ENCODE results near the gene FBXW12. TPM values are rescaled to one million over a fixed set of nuclear protein-coding genes. Genes with fewer than 3 reads are reported as not detected.

The FBXW12 gene
- total RNA-seq, 1 experiment from 2014 or later, result 0.74 TPM

DNA sequence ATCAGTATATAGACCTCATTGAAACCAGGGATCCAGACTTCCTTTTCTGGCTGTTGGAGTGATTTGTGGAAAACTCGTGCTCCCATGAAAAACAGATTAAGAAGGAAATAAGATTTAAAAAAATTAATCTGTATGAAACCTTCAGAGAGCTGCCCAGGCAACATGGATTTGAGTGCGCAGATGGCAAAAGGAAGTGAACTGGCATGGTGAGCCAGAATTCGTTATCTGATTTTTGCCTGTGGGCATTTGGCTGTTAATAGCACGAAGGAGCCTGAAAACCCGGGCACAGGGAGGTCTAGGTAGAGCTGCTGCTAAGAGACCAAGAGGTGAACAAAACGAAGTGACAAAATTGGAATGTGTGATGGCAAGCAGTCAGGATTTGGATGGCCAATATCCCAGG lies 19.5 kb upstream of the FBXW12 start:
- Histone ChIP-seq H3T11ph (ENCODE audit: low read length) (no peak overlapping the region), H2BK20ac (ENCODE audit: low read depth, low read length, poor library complexity, severe bottlenecking) (no peak overlapping the region), H4K91ac (ENCODE audit: insufficient read length, low read depth, low read length) (no peak overlapping the region), H3K23me2 (ENCODE audit: insufficient read length, low read depth, low read length, poor library complexity, severe bottlenecking) (no peaks in the 10 kb centered on the region), H4K5ac (ENCODE audit: insufficient read length, low read depth, low read length) (no peak overlapping the region), H3K56ac (ENCODE audit: insufficient read length, low read depth, low read length) (no peak overlapping the region), H3K23ac (ENCODE audit: insufficient read length, low read depth, low read length) (no peak overlapping the region), H2BK5ac (ENCODE audit: insufficient read length, low read length) (no peak overlapping the region), H3K9me3 (ENCODE audit: control insufficient read depth, low read depth, low read length) (no peaks in the 10 kb centered on the region), H2BK120ac (ENCODE audit: low read depth, low read length, poor library complexity, severe bottlenecking) (no peak overlapping the region), H4K8ac (replicated peaks; ENCODE audit: insufficient read length, low read depth, low read length) (no peak overlapping the region), H2AK5ac (ENCODE audit: insufficient read length, low read length) (no peak overlapping the region), H4K20me1 (ENCODE audit: control insufficient read depth, insufficient read depth, insufficient read length) (no peaks in the 10 kb centered on the region), H3K18ac (ENCODE audit: insufficient read length, low read depth, low read length) (no peak overlapping the region), H3K79me2 (ENCODE audit: insufficient read depth, low read length) (no peaks in the 10 kb centered on the region), H2BK12ac (ENCODE audit: insufficient read length, low read depth, low read length) (no peak overlapping the region), H3K9ac (ENCODE audit: extremely low read depth, insufficient read length, low read length) (no peak overlapping the region), H2BK15ac (ENCODE audit: low read depth, low read length) (no peak overlapping the region), H3K79me1 (ENCODE audit: insufficient read depth, low read depth, low read length, poor library complexity, severe bottlenecking) (no peaks in the 10 kb centered on the region), H3K27me3 (ENCODE audit: insufficient read depth, low read length) (no peaks in the 10 kb centered on the region; the same call in 1 of the 2 replicates), H3K14ac (ENCODE audit: insufficient read depth, low read length) (no peak overlapping the region), H3K4me2 (ENCODE audit: insufficient read depth, insufficient read length, low read length) (no peak overlapping the region), H2AFZ (ENCODE audit: low read length) (no peak overlapping the region), H3K4me1 (ENCODE audit: insufficient read depth, low read length) (no peaks in the 10 kb centered on the region), H3K27ac (ENCODE audit: insufficient read length, low read depth, low read length) (no peak overlapping the region), H3K4ac (ENCODE audit: low read depth, low read length) (no peak overlapping the region)
- Mint-ChIP-seq H3K4me3 (no peak overlapping the region), H3K27ac (no peak overlapping the region), H3K36me3 (ENCODE audit: insufficient read depth in 1 of 3, low read depth in 3 of 3) (no peaks in the 10 kb centered on the region), H3K27me3 (ENCODE audit: low read depth) (peaks cover 33% of the 10 kb centered on the region), H3K4me1 (no peaks in the 10 kb centered on the region), H3K9me3 (no peaks in the 10 kb centered on the region; a peak in 2 of 5 replicates)
- DNase-seq, result no peak
- TF ChIP-seq, protein P1, sequence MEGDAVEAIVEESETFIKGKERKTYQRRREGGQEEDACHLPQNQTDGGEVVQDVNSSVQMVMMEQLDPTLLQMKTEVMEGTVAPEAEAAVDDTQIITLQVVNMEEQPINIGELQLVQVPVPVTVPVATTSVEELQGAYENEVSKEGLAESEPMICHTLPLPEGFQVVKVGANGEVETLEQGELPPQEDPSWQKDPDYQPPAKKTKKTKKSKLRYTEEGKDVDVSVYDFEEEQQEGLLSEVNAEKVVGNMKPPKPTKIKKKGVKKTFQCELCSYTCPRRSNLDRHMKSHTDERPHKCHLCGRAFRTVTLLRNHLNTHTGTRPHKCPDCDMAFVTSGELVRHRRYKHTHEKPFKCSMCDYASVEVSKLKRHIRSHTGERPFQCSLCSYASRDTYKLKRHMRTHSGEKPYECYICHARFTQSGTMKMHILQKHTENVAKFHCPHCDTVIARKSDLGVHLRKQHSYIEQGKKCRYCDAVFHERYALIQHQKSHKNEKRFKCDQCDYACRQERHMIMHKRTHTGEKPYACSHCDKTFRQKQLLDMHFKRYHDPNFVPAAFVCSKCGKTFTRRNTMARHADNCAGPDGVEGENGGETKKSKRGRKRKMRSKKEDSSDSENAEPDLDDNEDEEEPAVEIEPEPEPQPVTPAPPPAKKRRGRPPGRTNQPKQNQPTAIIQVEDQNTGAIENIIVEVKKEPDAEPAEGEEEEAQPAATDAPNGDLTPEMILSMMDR (conservative IDR thresholded peaks at IDR 0.05), result no peak
- no CpG with 5 or more reads among the region's 6 CpGs for WGBS (ENCODE audit: extremely low coverage, insufficient read length, low lambda C conversion rate)
